Astrocyte of the cerebellum (primary cell): ENCODE data around the gene EDN3.
"Not testable (repeated sequence)": the region's sequence is repeated elsewhere in the genome, so short reads cannot be mapped to it uniquely, and the experiment has no call there.

Experiments used
- DNase-seq: peaks from one replicate; pipeline ENCODE4 v3.0.0-alpha.2; 2011; ENCODE audit warnings: low read depth
- H3K4me3 ChIP-seq: 2 replicates; pipeline ENCODE4 v1.5.1; 2011; ENCODE audit warnings: mild to moderate bottlenecking, low read depth, low read length, moderate library complexity
- in situ Hi-C: cut with HindIII; loops from 2 replicates; pipeline ENCODE4 v1.10.0; 2017; ENCODE audit warnings: low sequenced_read_pairs
- TF ChIP-seq, protein P1 (sequence below): IDR thresholded peaks from 2 replicates; pipeline ENCODE4 v1.5.1; 2012; ENCODE audit warnings: low read length, low read depth, moderate library complexity, mild to moderate bottlenecking; ENCODE audit errors: missing control alignments

Gene EDN3

DNA sequence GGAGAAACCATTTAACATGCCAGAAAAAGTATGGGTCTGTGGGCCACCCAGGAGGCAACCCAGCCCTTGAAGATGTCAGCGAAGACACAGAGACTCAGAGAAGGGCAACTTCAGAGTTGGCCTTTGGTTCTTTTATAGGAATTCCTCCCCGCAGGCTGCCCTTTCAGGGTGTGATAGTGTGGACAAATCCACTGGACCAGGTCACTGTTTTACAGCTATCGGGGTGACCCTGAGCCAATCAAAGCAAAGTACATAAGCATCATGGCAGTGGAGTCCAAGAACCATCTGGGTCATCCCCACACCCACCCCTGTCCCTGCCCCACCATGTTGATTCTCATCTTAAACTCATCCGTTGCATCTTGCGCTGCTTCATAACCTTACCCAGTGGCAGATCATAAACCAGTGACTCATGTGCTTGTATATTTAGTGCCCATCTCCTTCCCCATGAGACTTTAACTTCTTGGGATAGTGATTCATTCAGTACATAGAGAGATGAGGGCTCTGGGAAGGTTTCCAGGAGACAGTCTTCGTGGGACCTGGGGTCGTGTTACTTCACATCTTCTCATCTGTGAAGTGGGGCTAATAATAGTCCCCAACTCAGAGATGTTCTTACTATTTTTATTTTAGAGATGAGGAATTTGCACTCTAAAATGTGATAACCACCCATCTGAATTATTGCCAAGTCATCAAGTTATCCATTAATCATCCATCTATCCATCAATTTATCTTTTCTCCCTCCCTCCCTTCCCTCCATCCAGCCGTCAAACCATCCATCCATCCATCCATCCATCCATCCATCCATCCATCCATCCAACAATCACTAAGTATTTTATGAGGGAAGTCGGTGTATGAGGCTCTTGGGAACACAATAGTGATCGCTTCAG is 51.0 kb downstream of the EDN3 start:
- in situ Hi-C loops, result no loop called here
- no peak overlapping the region for H3K4me3 ChIP-seq
- no peak for DNase-seq
- TF ChIP-seq, protein P1, sequence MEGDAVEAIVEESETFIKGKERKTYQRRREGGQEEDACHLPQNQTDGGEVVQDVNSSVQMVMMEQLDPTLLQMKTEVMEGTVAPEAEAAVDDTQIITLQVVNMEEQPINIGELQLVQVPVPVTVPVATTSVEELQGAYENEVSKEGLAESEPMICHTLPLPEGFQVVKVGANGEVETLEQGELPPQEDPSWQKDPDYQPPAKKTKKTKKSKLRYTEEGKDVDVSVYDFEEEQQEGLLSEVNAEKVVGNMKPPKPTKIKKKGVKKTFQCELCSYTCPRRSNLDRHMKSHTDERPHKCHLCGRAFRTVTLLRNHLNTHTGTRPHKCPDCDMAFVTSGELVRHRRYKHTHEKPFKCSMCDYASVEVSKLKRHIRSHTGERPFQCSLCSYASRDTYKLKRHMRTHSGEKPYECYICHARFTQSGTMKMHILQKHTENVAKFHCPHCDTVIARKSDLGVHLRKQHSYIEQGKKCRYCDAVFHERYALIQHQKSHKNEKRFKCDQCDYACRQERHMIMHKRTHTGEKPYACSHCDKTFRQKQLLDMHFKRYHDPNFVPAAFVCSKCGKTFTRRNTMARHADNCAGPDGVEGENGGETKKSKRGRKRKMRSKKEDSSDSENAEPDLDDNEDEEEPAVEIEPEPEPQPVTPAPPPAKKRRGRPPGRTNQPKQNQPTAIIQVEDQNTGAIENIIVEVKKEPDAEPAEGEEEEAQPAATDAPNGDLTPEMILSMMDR, result no peak

- H3K4me3 ChIP-seq, result no peak overlapping the region
- TF ChIP-seq, protein P1, result no peak
- no peak for DNase-seq
- in situ Hi-C loops, result no loop called here
Observed at GRCh38 chr20:59352541-59352940, 52.1 kb downstream of the EDN3 start.

DNA sequence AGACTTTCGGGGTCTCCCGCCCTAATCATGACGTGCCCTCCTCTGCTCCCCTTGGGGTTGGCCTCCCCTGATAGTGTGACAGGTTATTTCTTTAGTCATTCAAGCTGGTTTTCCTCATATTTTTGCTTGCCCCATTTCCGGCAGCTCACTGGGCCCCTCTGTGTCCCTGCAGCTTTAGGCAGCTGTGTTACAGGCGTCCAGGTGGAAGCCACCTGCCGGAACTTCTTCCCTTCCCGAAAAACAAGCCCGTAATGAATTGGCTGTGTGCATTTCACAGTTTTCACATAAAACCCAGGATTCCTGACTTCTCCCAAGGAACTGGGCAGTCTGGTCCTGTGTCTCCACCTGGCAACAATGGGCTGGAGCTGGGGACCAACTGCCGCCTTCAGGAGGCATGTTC is 52.6 kb downstream of the EDN3 start:
- TF ChIP-seq, protein P1, result no peak
- in situ Hi-C loops, result no loop called here
- no peak for DNase-seq
- H3K4me3 ChIP-seq, result no peak overlapping the region

DNA sequence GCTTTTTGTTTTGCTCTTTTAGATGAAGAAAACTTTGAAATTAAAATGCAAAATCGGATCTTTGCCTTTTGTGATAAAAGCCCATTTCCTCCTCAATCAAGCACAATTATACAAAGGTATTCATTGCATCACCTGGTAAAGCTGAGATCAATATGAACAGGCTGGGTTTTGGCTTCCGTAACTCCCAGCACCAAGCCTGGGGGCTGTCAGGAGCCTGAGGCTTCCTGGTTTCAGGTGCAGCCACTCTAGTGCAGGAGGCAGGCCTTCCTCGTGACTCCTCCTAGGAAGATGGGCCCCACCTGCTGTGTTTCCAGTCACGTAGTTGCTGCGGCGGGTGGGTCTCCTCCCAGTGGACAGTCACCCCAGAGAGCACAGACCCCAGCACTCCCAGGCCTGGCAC is 54.0 kb downstream of the EDN3 start:
- DNase-seq, result no peak
- TF ChIP-seq, protein P1, result no peak
- no peak overlapping the region for H3K4me3 ChIP-seq
- in situ Hi-C loops, result no loop called here

- DNase-seq, result no peak
- in situ Hi-C loops, result loop anchor here (5.0 kb wide), 1 partner anchor 47 kb away; no protein-coding TSS in a partner anchor
- TF ChIP-seq, protein P1, result no peak
- H3K4me3 ChIP-seq, result no peak overlapping the region
Observed at GRCh38 chr20:59355242-59355641, 54.8 kb downstream of the EDN3 start.

- TF ChIP-seq, protein P1, result no peak
- no peak for DNase-seq
- no peak overlapping the region for H3K4me3 ChIP-seq
- in situ Hi-C loops, result loop anchor here (5.0 kb wide), 1 partner anchor 46 kb away; no protein-coding TSS in a partner anchor
Observed at GRCh38 chr20:59356662-59357165, 56.3 kb downstream of the EDN3 start.

DNA sequence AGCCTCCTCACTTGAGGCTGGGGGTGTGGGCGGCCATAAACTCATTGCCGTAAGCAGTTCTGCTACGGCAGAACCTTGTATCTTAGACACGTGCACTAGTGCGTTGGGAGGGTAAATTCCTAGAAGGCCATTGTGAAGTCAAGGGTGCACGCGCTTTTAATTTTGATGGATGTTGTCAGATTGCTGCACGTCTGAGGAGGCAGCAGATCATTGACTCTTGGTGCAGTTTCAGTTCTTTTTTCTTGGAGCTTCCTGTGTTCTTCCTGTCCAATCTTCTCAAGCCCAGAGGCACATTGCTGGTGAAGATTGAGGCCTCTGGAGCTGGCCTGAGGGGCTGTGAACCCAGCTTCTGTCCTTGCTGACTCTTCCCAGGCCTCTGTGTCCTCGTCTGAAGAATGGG is 58.4 kb downstream of the EDN3 start:
- H3K4me3 ChIP-seq, DNase-seq: not testable (repeated sequence)
- in situ Hi-C loops, result loop anchor here (5.0 kb wide), 1 partner anchor 44 kb away; no protein-coding TSS in a partner anchor
